ENCODE data around the gene MS4A4A. TPM values are rescaled to one million over a fixed set of nuclear protein-coding genes. Genes with fewer than 3 reads are reported as not detected.
"Not testable (repeated sequence)": the region's sequence is repeated elsewhere in the genome, so short reads cannot be mapped to it uniquely, and the experiment has no call there.

The MS4A4A gene
- total and polyA plus RNA-seq, 8 donors: 1.4 to 28.1 (median 6.6) TPM; not detected in 1

GRCh38 chr11:60265373-60266214, 14.9 kb upstream of the MS4A4A start:
- Histone ChIP-seq H3K9me3 (peaks cover 3 to 8% (median 7%) of the 10 kb centered on the region in 4 donors), H3K4me3 (no peak overlapping the region), H3K27ac (no peak overlapping the region), H3K36me3 (no peaks in the 10 kb centered on the region), H3K27me3 (peaks cover 0 to 6% (median 0%) of the 10 kb centered on the region in 3 donors), H3K4me1 (no peaks in the 10 kb centered on the region)
- intact Hi-C loops (cut with DNase I; ENCODE audit: low total_unique reads): no loop called here
- DNase-seq: peak in 1 of 2 donors; percentile 55
- TF ChIP-seq POLR2AphosphoS5 (IDR thresholded peaks at IDR 0.05) (no peak), CTCF (IDR thresholded peaks at IDR 0.05) (peak in 5 of 7 experiments; percentile 23 to 67 (median 58)), EP300 (IDR thresholded peaks at IDR 0.05) (no peak), POLR2A (IDR thresholded peaks at IDR 0.05) (no peak)
- 24 to 27% (median 24%) methylated on average over 4 of the region's 4 CpGs for WGBS, 5 donors

GRCh38 chr11:60274416-60274815, 6.0 kb upstream of the MS4A4A start:
- Histone ChIP-seq H3K4me1 (no peaks in the 10 kb centered on the region), H3K27ac (no peak overlapping the region), H3K27me3 (no peaks in the 10 kb centered on the region), H3K9me3 (peaks cover 3 to 12% (median 7%) of the 10 kb centered on the region in 4 donors), H3K36me3 (no peaks in the 10 kb centered on the region), H3K4me3 (no peak overlapping the region)
- no peak for DNase-seq
- TF ChIP-seq CTCF (IDR thresholded peaks at IDR 0.05) (no peak), POLR2AphosphoS5 (IDR thresholded peaks at IDR 0.05) (no peak), POLR2A (IDR thresholded peaks at IDR 0.05) (no peak), EP300 (IDR thresholded peaks at IDR 0.05) (no peak)
- intact Hi-C loops (cut with DNase I; ENCODE audit: low total_unique reads): no loop called here

DNA sequence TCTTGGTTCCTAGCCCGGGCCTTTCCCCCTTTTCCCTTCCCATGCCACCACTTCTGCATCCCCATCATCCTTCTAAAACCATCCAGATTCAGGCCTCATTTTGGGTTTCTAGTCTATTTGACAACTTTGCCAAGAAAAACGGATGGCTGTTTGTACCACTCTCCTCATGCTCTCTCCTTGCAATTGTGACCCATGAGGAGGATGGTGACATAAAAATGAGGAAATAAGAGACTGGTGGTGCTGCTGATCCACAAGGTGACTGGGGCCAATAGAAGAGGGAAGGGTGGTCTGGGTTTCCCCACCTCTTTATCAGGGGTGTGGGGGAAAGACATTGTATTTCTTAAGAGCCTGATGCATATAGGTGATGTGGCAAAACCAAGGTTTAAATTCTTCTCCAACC, 1.0 kb downstream of the MS4A4A start:
- no peaks in the 10 kb centered on the region for H3K27me3 ChIP-seq
- no peaks in the 10 kb centered on the region for H3K9me3 ChIP-seq
- intact Hi-C loops (cut with DNase I; ENCODE audit: low total_unique reads): no loop called here
- H3K4me1 ChIP-seq: no peaks in the 10 kb centered on the region
- TF ChIP-seq POLR2AphosphoS5 (IDR thresholded peaks at IDR 0.05): no peak
- TF ChIP-seq EP300 (IDR thresholded peaks at IDR 0.05): no peak
- no peak for TF ChIP-seq POLR2A (IDR thresholded peaks at IDR 0.05)
- TF ChIP-seq CTCF (IDR thresholded peaks at IDR 0.05): no peak
- H3K27ac ChIP-seq: peak overlapping the region in 2 of 5 donors; percentile 39 to 45
- WGBS, 5 donors: 35 to 71% (median 55%) methylated on average over 2 of the region's 2 CpGs
- no peak for DNase-seq
- no peaks in the 10 kb centered on the region for H3K36me3 ChIP-seq
- H3K4me3 ChIP-seq: peak overlapping the region in 1 of 4 donors; percentile 0

GRCh38 chr11:60282286-60282685, 1.8 kb downstream of the MS4A4A start:
- H3K27ac ChIP-seq: peak overlapping the region in 3 of 5 donors; percentile 15 to 45 (median 39)
- H3K4me3 ChIP-seq: no peak overlapping the region
- WGBS, 5 donors: 75 to 86% (median 77%) methylated on average over 2 of the region's 2 CpGs
- no peaks in the 10 kb centered on the region for H3K4me1 ChIP-seq
- H3K27me3 ChIP-seq: no peaks in the 10 kb centered on the region
- H3K36me3 ChIP-seq: no peaks in the 10 kb centered on the region
- intact Hi-C loops (cut with DNase I; ENCODE audit: low total_unique reads): no loop called here
- no peak for DNase-seq
- TF ChIP-seq POLR2A (IDR thresholded peaks at IDR 0.05) (no peak), POLR2AphosphoS5 (IDR thresholded peaks at IDR 0.05) (no peak), EP300 (IDR thresholded peaks at IDR 0.05) (no peak), CTCF (IDR thresholded peaks at IDR 0.05) (no peak)
- H3K9me3 ChIP-seq: no peaks in the 10 kb centered on the region

- H3K4me1 ChIP-seq; H3K4me3 ChIP-seq; DNase-seq; intact Hi-C loops (cut with DNase I; ENCODE audit: low total_unique reads); H3K27me3 ChIP-seq; H3K9me3 ChIP-seq; H3K36me3 ChIP-seq; H3K27ac ChIP-seq: not testable (repeated sequence)
- WGBS, 5 donors: 58 to 78% (median 72%) methylated on average over 7 of the region's 7 CpGs
Observed at GRCh38 chr11:60285411-60286126, 5.1 kb downstream of the MS4A4A start.

All from stomach (tissue), 9 donors.